AG09319 (cell line): ENCODE data around the gene CCDC8.

Source experiments
- DNase-seq: peaks from one replicate; pipeline ENCODE4 v3.0.0-alpha.2; 2010; ENCODE audit warnings: low read depth; ENCODE audit errors: extremely low read depth
- CTCF ChIP-seq: IDR thresholded peaks from 2 replicates; pipeline ENCODE4 v1.5.1; 2011; ENCODE audit warnings: low read depth, mild to moderate bottlenecking, inconsistent platforms, low read length, moderate library complexity

CCDC8 gene

GRCh38 chr19:46374536-46375475 is 38.6 kb downstream of the CCDC8 start:
- DNase-seq, result no peak
- no peak for TF ChIP-seq CTCF

GRCh38 chr19:46373491-46374359 is 39.6 kb downstream of the CCDC8 start:
- TF ChIP-seq CTCF, result no peak
- no peak for DNase-seq

GRCh38 chr19:46372901-46373490 is 40.4 kb downstream of the CCDC8 start:
- TF ChIP-seq CTCF, result peak; percentile 32
- no peak for DNase-seq

- no peak for DNase-seq
- TF ChIP-seq CTCF, result no peak; the same call in 1 of the 2 replicates
Observed at GRCh38 chr19:46371371-46371901, 41.9 kb downstream of the CCDC8 start.

- no peak for TF ChIP-seq CTCF
- no peak for DNase-seq
Observed at GRCh38 chr19:46369817-46370216, 43.5 kb downstream of the CCDC8 start.

- no peak for TF ChIP-seq CTCF
- no peak for DNase-seq
Observed at GRCh38 chr19:46368116-46368515, 45.2 kb downstream of the CCDC8 start.
